ENCODE data around the gene C3orf18. TPM values are rescaled to one million over a fixed set of nuclear protein-coding genes. Genes with fewer than 3 reads are reported as not detected.
"Not testable (repeated sequence)": the region's sequence is repeated elsewhere in the genome, so short reads cannot be mapped to it uniquely, and the experiment has no call there.

C3orf18 gene
- total RNA-seq, 1 donor from 2014 or later: 0.68 TPM

DNA sequence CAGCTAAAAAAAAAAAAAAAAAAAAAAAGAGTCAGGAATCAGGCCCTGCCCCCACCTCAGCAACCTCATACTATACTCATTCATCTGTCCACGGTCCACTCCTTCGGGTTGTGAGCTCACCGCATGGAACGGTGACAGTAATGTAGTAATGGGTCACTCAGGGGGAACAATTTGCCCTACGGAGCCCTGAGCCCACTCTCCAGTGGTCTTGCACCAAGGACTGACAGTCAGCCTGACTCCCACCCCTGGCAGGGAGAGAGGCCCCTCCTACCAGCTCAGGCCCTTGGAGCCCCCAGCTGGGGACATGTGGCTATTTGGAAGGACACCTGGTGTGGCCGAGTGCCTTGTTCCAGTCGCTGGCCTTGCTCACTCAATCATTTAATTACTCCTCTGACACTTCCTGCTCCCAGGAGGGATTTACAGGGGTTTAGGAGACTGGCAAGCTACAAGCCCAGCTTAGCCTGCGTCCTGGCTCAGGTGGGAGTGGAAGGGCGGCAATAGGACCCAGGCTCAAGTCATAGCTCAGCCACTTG, 44.2 kb downstream of the C3orf18 start:
- ATAC-seq: no peak

DNA sequence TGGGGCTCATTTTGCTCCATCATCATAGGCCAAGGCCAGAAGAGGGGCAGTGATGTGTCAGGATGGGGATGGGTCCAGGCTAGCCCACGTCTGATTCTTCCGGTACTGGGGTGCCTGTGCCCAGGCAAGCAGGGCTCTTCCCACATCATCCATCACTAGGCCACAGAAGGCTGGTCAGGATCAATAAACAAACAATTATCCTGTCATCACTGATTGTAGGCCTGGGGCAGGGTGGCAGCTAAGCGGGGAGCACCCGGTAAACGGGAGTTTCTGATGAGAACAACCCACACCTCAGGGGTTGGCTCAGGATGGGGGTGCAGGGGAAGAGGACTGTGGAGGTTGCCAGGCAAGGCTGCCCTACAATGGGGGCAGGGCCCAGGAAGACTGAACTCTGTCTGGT, 46.0 kb downstream of the C3orf18 start:
- no peak for ATAC-seq

DNA sequence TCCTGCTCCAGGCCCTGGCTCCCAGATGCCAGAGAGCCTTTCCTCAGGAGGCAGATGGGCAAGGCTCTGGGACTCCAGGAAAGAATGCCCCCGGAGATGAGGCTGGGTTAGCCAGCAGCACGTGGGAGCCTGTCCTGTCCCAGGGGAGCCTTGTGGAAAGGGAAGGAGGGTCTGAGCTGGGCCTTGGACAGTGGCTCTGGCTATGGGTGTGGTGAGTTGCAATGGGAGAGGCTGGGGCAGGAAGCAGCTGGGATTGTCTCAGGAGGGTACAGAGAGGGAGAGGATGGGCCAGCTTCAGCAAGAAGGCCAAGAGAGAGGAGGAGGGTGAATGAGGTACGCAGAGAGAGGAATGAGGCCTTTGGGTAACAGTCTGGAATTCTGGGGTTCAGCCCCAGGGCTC, 46.7 kb downstream of the C3orf18 start:
- ATAC-seq: no peak

DNA sequence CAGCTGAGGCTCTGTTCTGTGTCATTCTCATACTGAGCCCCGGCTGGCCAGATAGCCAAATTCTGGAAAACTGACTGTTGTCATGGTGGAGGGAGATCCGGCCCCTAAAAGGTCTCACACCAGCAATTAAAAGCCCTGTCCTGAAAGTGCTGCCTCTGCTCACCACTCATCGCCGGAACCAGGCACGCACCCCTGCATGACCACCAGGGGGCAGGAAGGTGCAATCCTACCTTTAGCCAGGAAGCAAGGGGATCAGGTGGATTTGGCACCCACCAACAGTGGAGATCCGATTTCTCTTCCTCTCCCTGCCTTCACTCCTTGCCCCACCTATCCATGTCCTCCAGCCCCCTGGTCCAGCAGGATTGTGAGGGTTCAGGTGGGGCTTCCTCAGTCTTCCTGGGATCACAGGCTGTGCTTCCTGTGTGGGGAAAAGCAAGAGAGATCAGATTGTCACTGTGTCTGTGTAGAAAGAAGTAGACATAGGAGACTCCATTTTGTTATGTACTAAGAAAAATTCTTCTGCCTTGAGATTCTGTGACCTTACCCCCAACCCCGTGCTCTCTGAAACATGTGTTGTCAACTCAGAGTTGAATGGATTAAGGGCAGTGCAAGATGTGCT, 48.0 kb downstream of the C3orf18 start:
- peak; percentile 74 for ATAC-seq

- no peak for ATAC-seq
Observed at GRCh38 chr3:50518436-50518835, 49.1 kb downstream of the C3orf18 start.

- ATAC-seq: no peak
Observed at GRCh38 chr3:50517721-50518206, 49.8 kb downstream of the C3orf18 start.

DNA sequence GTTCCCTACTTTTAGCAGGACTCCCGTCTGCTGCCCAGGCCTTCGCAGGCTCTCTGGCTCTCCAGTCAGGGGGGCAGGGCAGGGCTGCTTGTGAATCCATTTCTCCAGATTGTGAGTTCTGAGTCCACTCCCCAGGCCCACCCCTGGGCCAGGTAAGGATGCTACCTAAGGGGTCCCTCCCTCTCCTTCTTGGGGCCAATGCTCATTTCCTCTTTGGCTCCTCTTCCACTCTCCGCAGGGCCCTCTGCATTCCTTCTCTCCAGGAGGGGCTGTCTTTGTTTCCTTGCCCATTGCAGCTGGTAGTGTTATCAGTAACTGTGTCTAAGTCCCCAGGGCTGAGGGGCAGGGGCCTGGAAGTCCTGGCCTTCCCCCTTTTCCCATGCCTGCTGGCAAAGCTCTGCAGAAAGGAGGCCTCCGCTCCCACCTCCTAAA, 51.1 kb downstream of the C3orf18 start:
- no peak for ATAC-seq

DNA sequence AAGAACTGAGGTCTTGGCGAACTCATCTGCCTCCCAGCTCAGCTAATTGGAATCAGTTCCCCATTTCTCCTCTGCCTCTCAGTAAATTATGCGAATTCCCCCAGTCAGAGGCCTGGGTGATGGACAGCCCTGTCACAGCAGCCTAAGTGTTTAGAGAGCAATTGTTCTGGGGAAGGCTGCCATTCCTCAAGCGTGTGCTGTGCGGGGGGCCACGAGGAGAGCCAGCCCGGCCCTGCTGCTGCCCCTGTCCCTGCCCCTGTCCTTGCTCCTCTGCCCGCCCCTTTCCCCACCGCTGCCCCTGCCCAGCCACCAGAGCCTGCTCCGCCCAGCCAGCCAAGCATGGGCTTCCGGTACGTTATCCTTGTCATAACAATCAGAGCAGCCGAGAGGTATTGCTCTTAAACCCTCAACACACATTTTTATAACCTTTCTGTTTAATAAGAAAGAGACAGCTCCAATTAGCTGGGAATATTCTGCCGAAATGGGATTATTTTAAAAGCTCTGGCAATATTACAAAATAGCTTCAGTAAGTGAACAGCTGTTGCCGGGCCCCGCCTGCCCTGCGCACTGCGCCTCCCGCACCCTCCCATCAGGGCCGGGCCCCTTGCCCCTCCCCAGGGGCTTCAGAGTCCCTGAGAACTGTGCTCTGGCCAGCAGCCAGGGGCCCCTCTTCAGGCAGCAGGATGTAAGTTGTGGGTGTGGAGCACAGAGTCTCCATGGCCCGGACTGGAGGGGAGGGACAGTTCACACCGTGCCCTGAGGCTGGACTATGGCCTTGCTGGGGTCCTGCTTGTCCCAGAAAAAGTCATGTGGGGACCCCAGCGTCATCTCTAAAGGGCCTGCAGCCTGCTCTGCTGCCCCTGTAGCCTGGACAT, 51.7 kb downstream of the C3orf18 start:
- no peak for ATAC-seq

GRCh38 chr3:50512908-50513307, 54.6 kb downstream of the C3orf18 start:
- not testable (repeated sequence) for ATAC-seq

GRCh38 chr3:50512131-50512530, 55.4 kb downstream of the C3orf18 start:
- ATAC-seq: no peak

DNA sequence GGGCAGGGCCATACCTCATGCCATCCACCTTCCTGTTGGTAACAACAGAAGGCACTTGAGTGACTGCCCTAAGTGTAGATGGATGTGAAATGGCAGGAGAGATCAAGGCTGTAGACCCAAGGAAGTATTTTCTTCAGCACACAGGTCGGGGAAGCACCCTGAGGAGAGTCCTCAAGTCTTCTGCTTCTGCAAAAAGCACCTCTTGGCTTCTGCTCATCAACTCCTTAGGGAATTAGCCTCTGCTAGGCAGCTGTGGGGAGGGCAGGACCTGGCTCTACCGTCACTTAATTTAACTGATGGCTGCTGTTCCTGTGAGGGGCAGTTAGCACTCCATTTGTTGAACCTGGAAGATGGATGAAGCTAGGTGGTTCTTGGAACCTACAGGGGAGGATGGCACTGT, 57.2 kb downstream of the C3orf18 start:
- ATAC-seq: no peak

- ATAC-seq: no peak
Observed at GRCh38 chr3:50509715-50510114, 57.8 kb downstream of the C3orf18 start.

DNA sequence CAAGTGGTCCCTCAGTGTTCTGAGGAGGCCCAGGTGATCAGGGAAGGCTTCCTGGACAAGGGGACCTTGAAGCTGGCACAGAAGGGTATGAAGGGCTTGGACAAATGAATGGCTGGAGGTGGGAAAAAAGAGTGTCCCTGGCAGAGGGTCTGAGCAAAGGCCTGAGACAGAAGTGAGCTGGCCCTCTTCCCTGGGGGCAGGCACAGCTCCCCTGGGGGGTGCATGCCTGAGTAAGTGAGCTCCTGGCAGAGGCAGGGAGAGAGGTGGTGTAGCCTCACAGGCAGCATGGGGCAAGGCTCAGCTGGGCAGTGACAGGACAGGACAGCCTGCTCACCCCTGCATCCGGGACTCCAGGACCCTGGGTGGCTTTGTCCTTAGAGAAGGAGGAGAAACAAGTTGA, 58.7 kb downstream of the C3orf18 start:
- ATAC-seq: no peak

Other genes with a start within 250 kb of the C3orf18 start
- gene HYAL2, start 245.0 kb downstream of the C3orf18 start, total RNA-seq: 30.7 TPM
- 12.2 TPM for gene TUSC2, start 239.5 kb downstream of the C3orf18 start, total RNA-seq
- 13.6 TPM for gene RASSF1, start 226.9 kb downstream of the C3orf18 start, total RNA-seq
- 0.64 TPM for gene ZMYND10, start 222.0 kb downstream of the C3orf18 start, total RNA-seq
- gene NPRL2, start 217.0 kb downstream of the C3orf18 start, total RNA-seq: 11.0 TPM
- gene CYB561D2, start 216.9 kb downstream of the C3orf18 start, total RNA-seq: 15.5 TPM
- 19.3 TPM for gene TMEM115, start 208.2 kb downstream of the C3orf18 start, total RNA-seq
- 0.08 TPM for gene CACNA2D2, start 64.1 kb downstream of the C3orf18 start, total RNA-seq
- 11.0 TPM for gene HEMK1, start 1.8 kb upstream of the C3orf18 start, total RNA-seq
- 4.8 TPM for gene CISH, start 44.0 kb upstream of the C3orf18 start, total RNA-seq
- gene MAPKAPK3, start 49.4 kb upstream of the C3orf18 start, total RNA-seq: 50.5 TPM
- 0.84 TPM for gene DOCK3, start 107.2 kb upstream of the C3orf18 start, total RNA-seq